ENCODE data around the gene FAM53B.
"Not testable (repeated sequence)": the region's sequence is repeated elsewhere in the genome, so short reads cannot be mapped to it uniquely, and the experiment has no call there.

FAM53B gene

DNA sequence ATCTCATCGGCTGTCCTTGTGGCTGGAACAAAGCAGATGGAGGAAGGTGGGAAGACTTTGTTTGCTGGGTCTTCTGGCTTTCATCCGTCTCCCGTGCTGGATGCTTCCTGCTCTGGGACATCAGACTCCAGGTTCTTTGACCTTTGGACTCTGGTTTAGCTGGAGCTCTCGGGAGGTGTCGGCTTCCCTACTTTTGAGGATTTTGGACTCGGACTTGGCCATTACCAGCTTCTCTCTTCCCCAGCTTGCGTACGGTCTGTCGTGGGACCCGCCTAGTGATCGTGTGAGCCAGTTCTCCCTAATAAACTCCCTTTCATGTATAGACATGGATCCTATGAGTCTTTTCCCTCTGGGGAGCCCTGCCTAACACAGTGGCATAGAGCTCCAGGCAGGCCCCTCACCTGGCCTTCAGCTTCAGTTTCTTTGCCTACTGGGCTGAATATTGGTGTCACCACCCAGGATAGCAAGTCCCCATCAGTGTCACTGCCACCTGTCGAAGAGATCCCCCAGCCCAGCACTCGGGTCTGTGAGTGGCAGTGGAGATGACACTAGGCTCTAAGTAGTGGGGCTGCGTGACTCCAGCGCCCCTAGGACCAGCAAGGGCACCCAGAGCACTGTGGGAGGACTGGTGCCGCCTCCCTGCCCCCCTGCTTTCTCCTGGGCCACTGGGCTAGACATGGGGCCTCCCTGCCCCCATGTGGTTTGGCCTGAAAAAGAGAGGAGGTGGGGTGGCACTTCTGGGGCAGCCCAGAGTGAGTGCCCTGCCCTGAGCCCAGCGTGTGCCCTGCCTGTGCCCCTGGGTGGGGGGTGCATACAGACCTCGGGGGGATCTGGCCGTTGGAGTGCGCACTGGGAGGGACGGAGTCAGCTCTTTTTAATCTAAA lies 147.0 kb downstream of the FAM53B start:
- no peak for DNase-seq (ENCODE audit: low spot score)

DNA sequence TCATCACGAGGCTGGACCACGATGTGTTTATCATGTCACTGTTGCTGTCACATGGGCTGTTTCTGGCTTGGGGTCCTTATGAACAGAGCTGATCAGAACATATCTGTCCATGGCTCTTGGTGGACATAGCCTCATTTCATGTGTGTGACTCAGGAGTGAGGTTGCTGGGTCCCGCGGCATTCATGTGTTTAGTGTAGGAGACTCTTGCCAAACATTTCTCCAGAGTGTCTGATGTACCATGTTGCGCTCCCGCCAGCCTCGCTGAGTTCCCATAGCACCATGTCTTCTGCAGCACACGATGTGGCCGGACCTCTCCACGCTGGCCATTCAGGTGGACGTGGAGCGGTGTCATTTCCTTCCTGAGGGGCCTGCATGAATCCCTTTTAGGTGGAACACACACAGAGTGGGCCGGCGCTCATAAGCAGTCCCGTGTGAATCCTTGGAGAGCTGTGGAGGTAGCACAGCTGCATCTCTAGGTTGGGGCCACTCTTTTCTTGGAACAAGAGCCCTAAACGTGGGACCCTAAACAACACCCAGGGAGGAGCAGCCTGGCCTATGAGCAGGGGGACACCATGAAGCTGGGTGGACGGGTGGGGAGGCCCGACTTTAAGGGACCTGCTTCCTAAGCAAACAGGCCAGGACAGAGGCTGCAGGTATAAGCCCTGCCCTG lies 147.9 kb downstream of the FAM53B start:
- DNase-seq (ENCODE audit: low spot score): no peak

DNA sequence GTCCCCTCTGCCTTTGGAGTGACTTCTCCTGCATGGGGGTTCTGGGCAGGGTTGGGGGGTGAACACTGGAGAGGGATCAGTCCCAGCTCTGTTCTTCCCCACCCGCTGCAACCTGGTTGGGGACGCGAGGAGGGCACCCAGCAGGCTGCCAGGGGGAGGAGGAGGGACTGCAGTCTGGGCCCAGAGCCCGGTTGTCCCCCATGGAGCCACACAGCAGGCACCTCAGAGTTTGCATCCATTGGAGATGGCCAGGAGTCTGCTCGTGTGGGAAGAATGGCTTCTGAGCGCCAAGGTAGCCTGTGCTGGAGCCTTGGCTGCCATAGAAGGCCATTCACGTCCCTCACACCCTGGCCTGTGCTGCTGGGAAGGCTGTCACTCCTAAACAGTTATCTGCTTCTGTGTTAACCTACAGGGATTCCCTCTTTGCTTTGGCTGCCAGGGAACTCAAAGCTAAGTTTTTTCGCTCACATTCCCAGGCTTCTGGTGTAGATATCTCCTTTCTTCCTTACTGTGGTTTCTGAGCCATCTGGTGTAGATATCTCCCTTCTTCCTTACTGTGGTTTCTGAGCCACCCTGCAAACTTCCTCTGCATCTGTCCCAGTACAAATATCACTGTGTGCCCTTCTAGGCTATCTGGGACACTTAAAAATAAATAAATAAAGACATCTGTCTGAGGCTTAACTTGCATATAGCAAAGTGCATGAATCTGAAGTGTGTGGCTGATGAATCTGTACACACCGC lies 148.9 kb downstream of the FAM53B start:
- no peak for DNase-seq (ENCODE audit: low spot score)

DNA sequence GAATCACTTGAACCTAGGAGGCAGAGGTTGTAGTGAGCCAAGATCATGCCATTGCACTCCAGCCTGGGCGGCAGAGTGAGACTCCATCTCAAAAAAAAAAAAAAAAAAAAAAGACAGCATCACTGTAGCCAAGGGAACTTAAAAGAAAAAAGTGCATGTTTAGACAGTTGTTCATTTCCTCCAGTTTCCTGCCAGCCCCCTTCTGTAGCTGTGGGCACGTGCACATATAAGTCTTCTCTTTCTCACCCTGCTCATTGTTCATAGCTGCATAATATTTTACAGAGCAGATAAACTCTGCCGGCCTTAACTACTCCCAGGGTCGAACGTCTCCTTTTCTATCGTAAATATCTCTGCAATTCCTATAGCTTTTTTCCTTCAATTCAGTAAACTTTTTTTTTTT lies 149.9 kb downstream of the FAM53B start:
- DNase-seq (ENCODE audit: low spot score): no peak

DNA sequence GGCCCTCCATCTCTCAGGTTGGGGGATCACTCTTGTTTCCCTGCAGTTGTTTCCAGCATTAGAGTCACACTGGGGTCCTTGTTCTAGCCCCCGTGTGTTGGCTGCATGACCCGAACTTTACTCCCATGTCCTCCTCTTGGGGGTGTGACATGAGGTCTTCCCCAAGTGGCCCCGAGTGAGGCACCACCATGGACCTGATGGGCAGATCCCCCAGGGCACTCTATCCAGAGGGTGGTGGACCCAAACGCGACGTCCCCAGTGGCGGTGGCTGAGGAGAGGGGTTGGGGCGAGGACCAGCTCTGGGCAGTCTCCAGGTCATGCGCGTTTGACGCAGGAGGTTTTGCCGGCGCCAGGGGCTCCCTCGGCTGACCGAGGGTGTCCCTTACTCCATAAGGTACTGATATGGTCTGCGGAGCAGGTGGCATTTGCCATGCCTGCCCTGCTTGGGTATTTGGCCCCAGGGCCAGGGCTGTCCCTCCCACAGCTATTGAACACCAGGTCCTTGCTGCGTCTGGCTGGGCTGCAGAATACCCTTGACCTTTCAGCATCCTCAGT lies 150.7 kb downstream of the FAM53B start:
- no peak for DNase-seq (ENCODE audit: low spot score)

DNA sequence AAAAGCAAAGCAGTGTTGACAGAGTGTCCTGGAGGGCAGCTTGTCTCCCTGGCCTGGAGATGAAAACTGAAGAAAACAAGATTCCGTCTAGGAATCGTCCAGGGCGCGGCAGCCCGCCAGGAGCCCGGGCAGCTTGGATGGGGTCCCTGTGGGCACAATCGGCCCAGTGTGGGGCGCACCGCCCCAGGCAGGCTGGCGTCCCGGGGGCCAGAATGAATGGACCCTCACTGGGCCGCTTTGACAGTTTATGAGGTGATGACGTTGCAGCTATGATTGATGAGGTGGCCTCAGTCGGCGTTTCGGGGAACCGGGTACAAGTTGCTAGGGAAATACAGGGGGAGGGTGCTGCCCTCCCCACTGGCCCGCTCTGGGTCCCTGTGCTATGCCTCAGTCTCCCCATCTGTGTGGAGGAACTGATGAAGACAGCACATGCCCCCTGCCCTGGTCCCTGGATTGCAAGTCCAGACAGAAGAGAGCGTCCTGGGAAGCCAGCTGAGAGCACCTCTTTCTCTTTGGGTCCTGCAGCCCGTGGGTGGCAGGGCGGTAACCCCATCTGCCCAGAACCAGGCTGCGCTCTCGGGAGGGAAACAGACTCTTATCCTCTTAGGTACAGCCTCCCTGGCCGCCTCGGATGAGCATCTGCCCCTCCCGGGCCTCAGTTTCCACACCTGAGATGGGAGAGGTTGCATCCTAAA lies 151.3 kb downstream of the FAM53B start:
- DNase-seq (ENCODE audit: low spot score): no peak

DNA sequence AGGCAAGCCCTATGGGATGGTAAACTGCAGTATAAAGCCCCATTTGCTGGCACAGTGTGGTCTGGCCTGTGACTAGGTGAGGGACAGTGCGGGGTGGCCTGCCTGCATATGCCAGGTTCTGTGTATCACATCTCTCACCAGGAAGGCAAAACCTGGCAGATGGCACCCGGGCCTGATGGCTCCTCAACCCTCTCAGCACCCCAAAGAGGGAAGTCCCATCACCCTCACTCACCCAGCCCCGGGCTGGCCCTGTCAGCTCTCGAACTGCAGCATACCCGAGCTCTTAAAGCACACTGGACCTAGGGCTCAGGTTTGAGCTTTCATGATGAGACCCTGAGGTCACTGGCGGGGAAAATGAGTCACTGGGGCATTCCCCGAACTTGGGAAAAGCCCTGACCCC lies 152.1 kb downstream of the FAM53B start:
- no peak for DNase-seq (ENCODE audit: low spot score)

DNA sequence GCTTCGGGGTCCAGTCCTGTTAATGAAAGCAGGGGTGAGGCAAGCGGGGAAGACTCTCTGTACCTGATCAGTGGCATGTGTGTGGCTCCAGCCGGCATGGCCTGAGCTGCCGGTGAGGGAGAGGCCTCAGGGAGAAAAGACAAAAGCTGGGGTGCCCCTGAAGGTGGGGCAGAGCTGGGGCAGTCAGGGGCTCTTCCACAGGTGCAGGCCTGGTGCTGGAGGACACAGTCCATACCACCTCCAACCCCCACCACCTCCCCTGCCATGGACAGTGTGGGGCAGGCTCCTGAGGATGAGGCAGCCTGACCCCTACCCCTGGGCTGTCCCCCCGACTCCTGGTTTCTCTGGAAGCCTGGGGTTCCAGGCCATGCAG lies 153.1 kb downstream of the FAM53B start:
- DNase-seq (ENCODE audit: low spot score): no peak

DNA sequence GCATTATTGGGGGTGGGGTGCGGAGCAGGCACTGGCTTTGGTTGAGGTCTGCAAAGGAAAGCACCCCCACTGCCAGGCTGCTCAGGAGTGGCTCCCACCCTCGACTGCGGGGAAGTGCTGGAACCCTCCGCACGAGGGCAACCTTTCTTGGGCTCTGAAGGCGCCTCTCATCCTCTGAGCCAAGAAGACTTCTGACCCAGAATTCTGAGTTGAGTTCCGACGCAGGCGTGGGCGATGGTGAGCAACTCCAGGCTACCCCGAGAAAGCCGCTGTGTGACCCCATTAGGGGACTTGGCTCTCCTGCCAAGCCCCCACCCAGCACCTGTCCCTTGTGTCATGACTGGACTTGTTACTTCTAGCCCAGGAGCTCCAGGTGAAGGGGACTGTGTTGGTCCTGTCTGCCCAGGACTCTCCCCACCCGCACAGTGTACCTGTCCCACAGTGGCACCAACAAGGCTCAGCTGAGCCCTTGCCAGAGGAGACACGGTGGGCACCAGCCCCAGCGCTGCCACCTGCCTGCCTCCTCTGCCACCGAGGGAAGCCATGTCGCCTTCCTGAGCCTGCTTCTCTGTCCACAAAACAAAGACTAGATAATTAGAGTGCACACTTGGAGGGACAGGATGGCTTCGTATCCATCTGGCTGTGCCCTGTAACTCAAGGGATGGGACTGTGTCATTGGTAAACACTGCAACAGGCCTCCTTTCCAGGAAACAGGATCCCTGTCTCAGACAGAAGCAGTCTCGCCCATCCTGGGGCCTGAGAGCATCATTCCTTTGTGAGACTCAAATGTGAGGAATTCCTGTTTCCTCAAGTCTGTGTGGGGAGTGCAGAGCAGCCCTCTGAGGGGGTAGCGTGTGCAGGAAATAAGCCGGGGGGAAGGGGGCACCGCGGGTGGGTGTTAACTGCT lies 153.7 kb downstream of the FAM53B start:
- no peak for DNase-seq (ENCODE audit: low spot score)

DNA sequence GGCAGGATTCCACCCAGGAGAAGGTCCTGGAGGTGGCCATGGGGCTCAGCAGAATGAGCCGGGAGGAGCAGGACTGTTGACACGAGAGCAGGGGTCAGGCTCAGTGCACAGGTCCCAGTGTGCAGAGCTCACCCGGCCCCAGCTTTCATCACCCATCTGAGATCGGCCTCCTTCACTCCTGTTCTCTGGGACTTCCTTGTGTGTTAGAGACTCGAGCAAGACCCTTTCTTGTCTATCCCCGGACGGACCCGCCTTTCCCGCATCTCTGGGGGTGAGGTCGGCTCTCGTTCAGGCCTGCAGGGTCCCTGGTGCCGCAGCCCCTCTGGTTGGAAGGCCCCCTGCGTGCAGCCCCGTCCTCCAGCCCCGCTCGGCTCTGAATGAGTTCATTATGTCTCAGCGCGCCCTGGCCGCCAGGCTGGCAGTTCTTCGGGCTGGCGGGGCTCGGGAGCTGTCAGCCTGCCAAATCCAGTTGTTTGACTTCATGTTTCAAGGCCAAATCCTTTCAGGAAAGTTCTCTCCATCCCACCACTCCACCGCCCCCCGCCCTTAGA lies 154.6 kb downstream of the FAM53B start:
- no peak for DNase-seq (ENCODE audit: low spot score)

DNA sequence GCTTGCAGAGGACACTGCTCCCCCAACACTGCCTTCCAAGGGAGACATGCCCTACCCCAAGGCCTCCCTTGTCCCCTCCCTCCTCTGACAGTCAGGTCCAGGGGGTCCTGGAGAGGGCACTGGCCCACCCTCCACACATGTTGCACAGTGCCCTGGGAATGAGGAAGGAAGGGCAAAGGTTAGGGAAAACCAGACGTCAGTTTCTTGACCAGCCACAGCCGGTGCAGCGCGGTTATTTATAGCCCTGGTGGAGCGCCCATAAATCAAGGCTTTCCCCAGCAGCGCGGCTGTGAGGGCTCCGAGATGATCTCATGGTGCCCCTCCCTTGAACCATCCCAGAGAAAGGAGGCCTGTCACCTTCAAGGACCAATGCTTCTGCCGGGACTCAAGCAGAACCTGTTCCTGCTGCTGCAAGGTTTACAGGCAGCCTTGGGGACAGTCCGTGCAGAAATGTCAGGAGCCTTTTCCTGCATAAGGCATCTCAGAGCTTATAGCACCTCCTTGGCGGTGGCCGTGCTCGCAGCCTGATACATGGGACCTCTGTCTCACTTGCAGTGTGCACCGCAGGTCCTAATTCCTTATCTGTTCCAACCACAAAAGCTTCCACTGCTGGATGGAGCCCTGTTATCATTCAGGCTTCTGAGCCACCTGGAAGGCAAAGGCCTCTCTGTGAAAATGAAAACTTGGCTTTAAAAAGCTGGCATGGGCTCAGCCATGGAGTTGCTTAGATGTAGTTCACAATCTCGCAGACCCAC lies 155.3 kb downstream of the FAM53B start:
- no peak for DNase-seq (ENCODE audit: low spot score)

DNA sequence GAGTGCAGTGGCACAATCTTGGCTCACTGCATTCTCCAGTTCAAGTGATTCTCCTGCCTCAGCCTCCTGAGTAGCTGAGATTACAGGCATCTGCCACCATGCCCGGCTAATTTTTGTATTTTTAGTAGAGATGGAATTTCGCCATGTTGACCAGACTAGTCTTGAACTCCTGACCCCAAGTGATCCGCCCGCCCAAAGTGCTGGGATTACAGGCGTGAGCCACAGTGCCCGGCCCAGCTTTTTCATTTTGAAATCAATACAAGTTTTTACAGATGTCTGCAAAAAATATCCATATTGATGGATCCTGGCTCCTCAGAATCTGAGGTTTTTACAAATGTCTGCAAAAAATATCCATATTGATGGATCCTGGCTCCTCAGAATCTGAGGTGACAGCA lies 155.8 kb downstream of the FAM53B start:
- not testable (repeated sequence) for DNase-seq (ENCODE audit: low spot score)

DNA sequence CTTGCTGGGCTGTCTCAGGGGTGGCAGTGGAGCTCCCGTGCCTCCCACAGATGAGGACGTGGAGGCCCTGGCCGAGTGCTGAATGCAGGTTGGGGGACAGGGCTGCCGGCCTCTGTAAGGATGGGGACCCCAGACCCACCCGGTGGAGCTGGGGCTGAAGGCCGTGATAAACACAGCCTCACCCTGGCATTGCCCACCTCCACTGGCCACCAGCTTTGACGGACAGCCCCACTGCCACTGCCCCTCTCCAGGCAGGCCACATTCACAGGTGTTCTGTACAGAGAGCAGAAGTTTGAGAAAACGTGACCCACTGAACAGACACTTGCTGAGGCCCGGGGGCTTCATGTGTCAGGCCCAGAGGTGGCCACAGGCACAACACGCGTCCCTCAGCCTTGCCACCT lies 156.4 kb downstream of the FAM53B start:
- no peak for DNase-seq (ENCODE audit: low spot score)

DNA sequence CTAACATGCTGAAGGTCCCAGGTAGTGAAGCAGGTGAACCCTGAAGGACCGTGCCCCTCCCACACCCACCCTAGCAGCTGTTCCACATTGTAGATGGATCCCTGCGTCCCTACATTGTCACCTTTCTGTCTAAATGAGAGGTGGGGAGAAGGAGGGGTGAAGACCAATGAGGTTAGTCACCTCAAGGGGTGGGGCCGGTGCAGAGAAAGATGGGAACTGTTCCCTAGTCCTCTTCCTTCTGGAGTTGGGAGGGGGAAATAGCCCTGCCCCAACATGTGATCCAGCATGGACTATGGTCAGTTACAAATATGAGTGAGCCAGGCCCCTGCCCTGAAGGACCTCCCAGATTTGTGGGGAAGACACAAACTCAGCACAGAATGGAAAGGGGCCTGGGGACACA lies 158.0 kb downstream of the FAM53B start:
- DNase-seq (ENCODE audit: low spot score): no peak

DNA sequence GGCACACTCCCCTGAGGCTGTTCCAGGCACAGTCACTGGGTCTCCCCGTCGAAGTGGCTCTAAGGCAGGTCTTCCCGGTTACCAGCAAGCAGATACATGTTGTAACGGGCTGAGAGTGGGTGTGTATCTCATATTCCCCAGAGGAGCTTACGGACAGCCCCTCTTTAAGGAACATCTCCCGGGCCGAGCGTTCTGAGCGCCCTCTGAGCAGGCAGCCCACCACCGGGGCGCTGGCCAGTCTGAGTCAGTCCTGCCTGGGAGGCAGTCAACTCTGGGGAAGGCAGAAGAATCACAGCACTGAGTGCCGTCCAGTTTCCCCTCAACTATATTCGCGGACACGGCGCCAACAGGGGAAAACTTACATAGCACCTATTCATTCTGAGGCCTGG lies 165.2 kb downstream of the FAM53B start:
- no peak for DNase-seq (ENCODE audit: low spot score)

DNA sequence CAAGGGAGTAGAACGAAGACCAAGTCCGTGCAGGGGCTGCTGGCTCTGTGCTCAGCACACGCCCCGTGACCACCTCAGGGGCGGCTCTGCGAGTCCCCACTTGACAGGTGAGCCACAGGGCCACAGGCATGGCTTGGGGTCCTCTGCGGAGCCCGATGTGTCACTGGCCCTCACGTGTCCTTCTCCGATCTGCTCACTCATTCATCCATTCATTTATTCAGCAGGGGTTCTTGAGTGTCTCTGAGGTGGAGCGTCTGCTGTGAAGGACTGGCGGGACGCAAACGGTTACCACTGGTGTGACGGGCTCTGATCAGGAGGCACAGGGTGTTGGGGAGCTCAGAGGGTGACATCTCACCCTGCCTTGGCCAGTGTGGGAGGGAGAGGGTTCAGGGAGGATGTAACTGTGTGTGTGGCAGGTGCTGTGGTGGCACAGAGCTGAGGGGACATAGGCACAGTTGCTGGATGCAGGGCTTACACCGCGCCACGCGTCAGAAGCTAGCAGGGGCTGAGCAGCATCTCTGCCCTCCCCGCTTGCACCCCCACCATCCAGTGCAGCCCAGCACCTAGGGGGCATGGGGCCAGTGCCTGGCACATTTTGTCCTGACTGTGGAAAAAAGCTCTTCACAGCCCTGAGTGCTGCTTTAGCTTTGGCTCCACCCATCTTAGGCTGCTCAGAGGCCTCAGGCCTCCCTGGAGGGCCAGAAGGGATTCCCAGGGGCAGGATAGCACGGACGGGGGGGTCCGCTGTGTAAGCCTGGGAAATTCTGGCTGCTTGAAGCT lies 165.8 kb downstream of the FAM53B start:
- DNase-seq (ENCODE audit: low spot score): no peak

DNA sequence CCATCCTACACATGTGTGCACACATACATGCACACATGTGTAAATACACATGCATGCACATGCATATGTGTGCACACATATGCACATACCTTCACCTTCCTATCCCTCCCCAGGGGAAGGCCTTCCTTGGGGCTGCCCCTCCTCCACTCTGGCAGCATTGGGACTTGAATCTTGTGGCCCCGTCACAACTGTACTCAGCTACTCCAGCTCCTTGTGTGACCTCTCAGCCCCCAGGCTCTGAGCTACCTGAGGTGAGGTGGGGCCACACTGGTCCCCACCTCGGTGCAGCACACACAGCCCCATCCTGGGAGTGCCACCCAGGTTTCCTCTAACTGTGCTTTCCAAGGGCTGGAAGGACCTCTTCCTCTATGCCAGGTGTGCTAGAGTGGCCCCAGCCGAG lies 166.5 kb downstream of the FAM53B start:
- no peak for DNase-seq (ENCODE audit: low spot score)

DNA sequence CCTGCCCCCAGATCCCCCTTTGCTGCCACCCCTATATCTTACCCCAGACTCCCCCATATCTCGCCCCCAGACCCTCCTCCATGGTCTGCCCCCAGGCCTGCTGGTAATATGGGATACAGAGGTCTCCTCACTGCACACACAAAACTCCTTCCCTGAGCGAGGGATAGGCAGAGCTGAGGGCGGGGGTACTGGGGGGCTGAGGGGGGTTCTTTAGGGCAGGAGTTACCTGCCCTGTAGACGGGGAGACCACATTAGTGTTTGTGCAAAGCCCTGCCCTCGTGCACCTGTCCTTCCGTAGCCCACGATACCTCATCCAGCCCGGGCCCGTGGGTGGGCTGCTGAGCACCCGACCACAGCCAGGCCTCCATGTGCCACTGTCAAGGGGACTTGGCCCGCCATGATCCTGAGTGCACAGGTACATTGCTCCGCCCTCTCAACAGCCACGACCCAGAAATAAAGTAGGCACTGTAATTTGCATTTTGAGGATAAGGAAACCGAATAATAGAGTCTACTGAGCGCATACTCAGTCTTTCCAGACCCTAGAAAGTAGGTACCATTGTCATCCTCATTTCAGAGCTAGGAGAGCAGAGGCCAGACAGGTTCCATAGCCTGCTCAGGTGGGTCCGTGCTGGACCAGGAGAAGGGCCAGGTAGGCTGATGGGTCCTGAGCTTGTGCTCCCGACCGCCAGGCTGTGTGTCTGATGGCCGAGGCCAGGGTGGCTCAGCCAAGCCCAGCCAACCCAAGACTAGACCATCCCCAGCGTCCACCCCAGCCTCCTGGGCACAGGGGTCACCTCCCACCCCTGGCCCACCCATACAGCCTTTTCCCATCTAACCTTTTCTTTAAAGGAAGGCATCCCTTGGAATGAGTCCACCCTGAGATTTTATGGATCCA lies 167.4 kb downstream of the FAM53B start:
- DNase-seq (ENCODE audit: low spot score): no peak

Data from RKO (cell line).